Adrenal gland (tissue), 12 donors: ENCODE data around the gene FABP6. TPM values are rescaled to one million over a fixed set of nuclear protein-coding genes. Genes with fewer than 3 reads are reported as not detected.

Experiments used
- DNase-seq, 7 donors: peaks; one replicate each; pipeline ENCODE4 v3.0.0-alpha.2; 2019 to 2020
- H3K27ac ChIP-seq, 5 donors: fragments of 200-600 bp; sonication (generic) in 4 of 5; 1 replicate in 3 of 5; 2 replicates in 2 of 5; pipeline versions ENCODE4 v1.5.1 to v1.8.0; 2016 to 2020; ENCODE audit warnings: mild to moderate bottlenecking in 1 of 5
- H3K27me3 ChIP-seq: fragments of 200-600 bp; 2 replicates; pipeline ENCODE4 v1.8.0; 2021
- H3K36me3 ChIP-seq, 2 donors: fragments of 200-600 bp; replicated peaks in 1 of 2; 1 replicate in 1 of 2; 2 replicates in 1 of 2; pipeline versions ENCODE4 v1.5.1 to v1.8.0; 2018 to 2022
- H3K4me1 ChIP-seq, 2 donors: fragments of 200-600 bp; replicated peaks in 1 of 2; 1 replicate in 1 of 2; 2 replicates in 1 of 2; pipeline versions ENCODE4 v1.5.1 to v1.8.0; 2018 to 2021
- H3K4me3 ChIP-seq, 4 donors: fragments of 200-600 bp; sonication (generic) in 3 of 4; one replicate each; pipeline ENCODE4 v1.5.1; 2016 to 2018
- H3K9me3 ChIP-seq, 3 donors: fragments of 200-600 bp; sonication (generic) in 1 of 3; replicated peaks in 1 of 3; 1 replicate in 2 of 3; 2 replicates in 1 of 3; pipeline versions ENCODE4 v1.5.1 to v1.8.0; 2016 to 2021
- POLR2A ChIP-seq, 2 donors: fragments of 450-650 bp; IDR thresholded peaks; one replicate each; pipeline ENCODE4 v1.6.1; 2017; ENCODE audit warnings: antibody characterized with exemption in 2 of 2, mild to moderate bottlenecking in 2 of 2, moderate library complexity in 1 of 2
- WGBS, 4 donors: extraction: QIAGEN DNeasy Blood & Tissue Kit in 2 of 4; methylation state at CpG; one replicate each; pipeline versions ENCODE4 v1.1.5 to v1.1.7; 2013 to 2017; 5-methylcytosine and 5-hydroxymethylcytosine counted together
- intact Hi-C, 2 donors: fragments of 100-400 bp; cut with DNase I; formaldehyde crosslinking; loops; one replicate each; pipeline versions ENCODE4 v1.14.1 to v1.15.0; 2022 to 2023
- polyA plus RNA-seq, 3 donors: library from polyadenylated mRNA; stranded (reverse); fragments of 200-250 nt in 2 of 3; fragments of 350-450 nt in 1 of 3; fragmentation: Illumina TruSeq in 1 of 3; extraction: RNeasy Lipid Tissue Mini Kit (QIAGEN cat#74804) in 1 of 3; gene quantifications; one replicate each; pipeline ENCODE4 v1.2.3, GENCODE V29; 2013 to 2014
- total RNA-seq, 9 donors: library from RNA; depleted of rRNA in 4 of 9; stranded (reverse); fragments of >200 nt in 4 of 9; fragments of 120-200 nt in 1 of 9; fragmentation: NEBNext Ultra II Directional in 1 of 9; extraction: Animal tissue kit (Norgen Biotek cat#: 25700) in 1 of 9; gene quantifications; one replicate each; pipeline versions ENCODE4 v1.1.0 to v1.2.4, GENCODE V29; 2013 to 2023
- TF ChIP-seq, protein P1 (sequence below), 6 experiments: fragments of 450-650 bp in 4 of 6; fragments of 200-600 bp in 2 of 6; sonication (generic) in 1 of 6; IDR thresholded peaks; 1 replicate in 5 of 6; 2 replicates in 1 of 6; pipeline versions ENCODE4 v1.5.1 to v1.8.0; 2016 to 2021; ENCODE audit warnings: antibody characterized with exemption in 6 of 6, mild to moderate bottlenecking in 2 of 6, moderate library complexity in 1 of 6
- donor health status: healthy with polysubstance abuse.
- donor health status: Bipolar disorder and iron deficiency.
- donor health status: DM: yes; HTN: yes; CAD: no.
- donor health status: DM: no; HTN: no; CAD: no.
- donor health status: DM: no; HTN: no; CAD: no.
- donor health status: DM: yes; HTN: yes; CAD: no.

FABP6 gene
- total and polyA plus RNA-seq, 12 donors = 0.39 to 29.4 (median 9.4) TPM; not detected in 1

DNA sequence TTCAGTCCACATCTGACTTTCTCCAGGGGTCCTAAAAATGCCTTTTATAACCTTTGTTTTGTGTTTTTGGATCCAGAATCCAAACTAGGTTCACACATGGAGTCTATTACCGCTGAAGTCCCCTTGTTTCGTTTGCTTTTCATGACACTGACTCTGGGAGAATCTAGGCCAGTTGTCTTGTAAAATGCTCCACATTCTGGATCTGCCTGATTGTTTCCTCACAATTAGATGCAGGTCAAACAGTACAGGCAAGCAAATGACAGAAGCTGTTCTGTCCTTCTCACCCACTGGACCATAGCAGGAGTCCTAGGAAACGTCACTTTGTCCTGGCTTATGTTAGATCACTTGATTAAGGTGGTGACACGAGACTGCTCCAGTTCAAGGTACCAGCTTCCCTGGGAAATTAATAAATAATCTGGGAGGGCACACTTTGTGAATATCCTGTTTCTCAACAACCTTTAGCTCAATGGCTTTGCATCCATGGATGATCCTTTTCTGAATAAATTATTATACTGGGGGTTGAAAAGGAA is 34.1 kb downstream of the FABP6 start:
- intact Hi-C loops = no loop called here
- no peaks in the 10 kb centered on the region for H3K27me3 ChIP-seq
- H3K27ac ChIP-seq = no peak overlapping the region
- TF ChIP-seq, protein P1, sequence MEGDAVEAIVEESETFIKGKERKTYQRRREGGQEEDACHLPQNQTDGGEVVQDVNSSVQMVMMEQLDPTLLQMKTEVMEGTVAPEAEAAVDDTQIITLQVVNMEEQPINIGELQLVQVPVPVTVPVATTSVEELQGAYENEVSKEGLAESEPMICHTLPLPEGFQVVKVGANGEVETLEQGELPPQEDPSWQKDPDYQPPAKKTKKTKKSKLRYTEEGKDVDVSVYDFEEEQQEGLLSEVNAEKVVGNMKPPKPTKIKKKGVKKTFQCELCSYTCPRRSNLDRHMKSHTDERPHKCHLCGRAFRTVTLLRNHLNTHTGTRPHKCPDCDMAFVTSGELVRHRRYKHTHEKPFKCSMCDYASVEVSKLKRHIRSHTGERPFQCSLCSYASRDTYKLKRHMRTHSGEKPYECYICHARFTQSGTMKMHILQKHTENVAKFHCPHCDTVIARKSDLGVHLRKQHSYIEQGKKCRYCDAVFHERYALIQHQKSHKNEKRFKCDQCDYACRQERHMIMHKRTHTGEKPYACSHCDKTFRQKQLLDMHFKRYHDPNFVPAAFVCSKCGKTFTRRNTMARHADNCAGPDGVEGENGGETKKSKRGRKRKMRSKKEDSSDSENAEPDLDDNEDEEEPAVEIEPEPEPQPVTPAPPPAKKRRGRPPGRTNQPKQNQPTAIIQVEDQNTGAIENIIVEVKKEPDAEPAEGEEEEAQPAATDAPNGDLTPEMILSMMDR (IDR thresholded peaks at IDR 0.05) = no peak
- no peak for TF ChIP-seq POLR2A (IDR thresholded peaks at IDR 0.05)
- H3K36me3 ChIP-seq = no peaks in the 10 kb centered on the region
- 76 to 85% (median 80%) methylated on average over 4 of the region's 4 CpGs for WGBS, 4 donors
- no peak overlapping the region for H3K4me3 ChIP-seq
- peaks cover 3 to 13% of the 10 kb centered on the region in 2 donors for H3K4me1 ChIP-seq
- no peak for DNase-seq
- H3K9me3 ChIP-seq = no peaks in the 10 kb centered on the region

- TF ChIP-seq POLR2A (IDR thresholded peaks at IDR 0.05) = no peak
- TF ChIP-seq, protein P1 (IDR thresholded peaks at IDR 0.05) = no peak
- intact Hi-C loops = no loop called here
- H3K27ac ChIP-seq = no peak overlapping the region
- no peaks in the 10 kb centered on the region for H3K9me3 ChIP-seq
- no peaks in the 10 kb centered on the region for H3K36me3 ChIP-seq
- no peak for DNase-seq
- 87 to 96% (median 90%) methylated on average over 5 of the region's 5 CpGs for WGBS, 4 donors
- peaks cover 14 to 21% of the 10 kb centered on the region in 2 donors for H3K4me1 ChIP-seq
- H3K27me3 ChIP-seq = no peaks in the 10 kb centered on the region
- H3K4me3 ChIP-seq = no peak overlapping the region
These were observed 36.7 kb downstream of the FABP6 start for GRCh38 chr5:160266044-160266443.

- Histone ChIP-seq H3K27ac (no peak overlapping the region), H3K27me3 (no peaks in the 10 kb centered on the region), H3K4me3 (no peak overlapping the region), H3K36me3 (no peaks in the 10 kb centered on the region), H3K4me1 (peaks cover 14 to 15% of the 10 kb centered on the region in 2 donors), H3K9me3 (no peaks in the 10 kb centered on the region)
- no peak for TF ChIP-seq POLR2A (IDR thresholded peaks at IDR 0.05)
- TF ChIP-seq, protein P1 (IDR thresholded peaks at IDR 0.05) = no peak
- WGBS, 4 donors = 56 to 67% (median 62%) methylated on average over 7 to 9 of the region's 9 CpGs
- no peak for DNase-seq
- intact Hi-C loops = no loop called here
These were observed 37.5 kb downstream of the FABP6 start for GRCh38 chr5:160266752-160267345.

GRCh38 chr5:160268121-160268520 is 38.8 kb downstream of the FABP6 start:
- H3K36me3 ChIP-seq = no peaks in the 10 kb centered on the region
- DNase-seq = no peak
- H3K27me3 ChIP-seq = no peaks in the 10 kb centered on the region
- peaks cover 14 to 15% of the 10 kb centered on the region in 2 donors for H3K4me1 ChIP-seq
- H3K9me3 ChIP-seq = no peaks in the 10 kb centered on the region
- 83 to 97% (median 88%) methylated on average over 4 to 5 of the region's 5 CpGs for WGBS, 4 donors
- intact Hi-C loops = no loop called here
- TF ChIP-seq, protein P1 (IDR thresholded peaks at IDR 0.05) = no peak
- TF ChIP-seq POLR2A (IDR thresholded peaks at IDR 0.05) = no peak
- no peak overlapping the region for H3K27ac ChIP-seq
- H3K4me3 ChIP-seq = no peak overlapping the region
